ENCODE results near the gene HEBP1. TPM values are rescaled to one million over a fixed set of nuclear protein-coding genes. Genes with fewer than 3 reads are reported as not detected.

The HEBP1 gene
- total RNA-seq, 1 donor from 2014 or later, result 24.2 TPM

DNA sequence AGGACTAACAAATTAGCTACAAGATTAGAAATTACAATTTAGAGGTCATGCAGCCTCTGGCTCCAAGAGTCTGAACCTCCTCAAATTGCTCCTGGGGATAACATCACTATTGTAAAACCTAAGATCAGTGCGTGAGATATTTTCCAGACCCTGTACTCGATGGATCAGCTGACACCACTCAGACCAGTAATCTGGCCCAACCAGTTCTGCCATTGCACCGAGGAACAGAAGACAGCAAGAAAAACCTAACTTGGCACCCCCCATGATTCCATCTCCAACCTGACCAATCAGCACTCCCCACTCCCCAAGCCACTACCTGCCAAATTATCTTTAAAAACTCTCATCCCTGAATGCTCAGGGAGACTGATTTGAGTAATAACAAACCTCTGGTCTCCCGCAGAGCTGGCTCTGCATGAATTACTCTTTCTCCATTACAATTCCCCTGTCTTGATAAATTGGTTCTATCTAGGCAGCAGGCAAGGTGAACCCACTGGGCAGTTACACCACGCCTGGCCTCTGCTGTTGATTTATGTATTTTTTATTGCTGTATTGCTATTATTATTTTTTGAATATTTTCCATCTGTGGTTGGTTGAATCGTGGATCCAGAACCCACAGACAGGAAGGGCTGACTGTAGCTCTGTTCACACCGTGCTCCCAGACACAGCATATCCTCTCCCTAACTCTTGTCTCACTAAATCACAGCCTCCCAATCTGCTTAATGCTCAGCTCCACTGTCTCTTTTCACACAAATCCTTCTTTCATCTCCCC lies 9.2 kb downstream of the HEBP1 start:
- DNase-seq, result no peak

DNA sequence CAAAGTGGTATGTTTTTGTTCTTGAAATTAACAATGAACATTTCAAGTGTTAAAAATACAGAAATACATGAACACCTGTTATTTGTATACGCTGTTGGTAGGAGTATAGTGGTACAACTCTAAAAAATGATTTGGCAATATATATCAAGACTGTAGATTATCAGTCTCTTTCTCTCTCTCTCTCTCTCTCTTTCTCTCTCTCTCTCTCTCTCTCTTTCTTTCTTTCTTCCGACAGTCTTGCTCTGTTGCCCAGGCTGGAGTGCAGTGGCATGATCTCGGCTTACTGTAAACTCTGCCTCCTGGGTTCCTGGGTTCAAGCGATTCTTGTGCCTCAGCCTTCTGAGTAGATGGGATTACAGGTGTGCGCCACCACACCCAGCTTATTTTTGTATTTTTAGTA lies 12.6 kb downstream of the HEBP1 start:
- no peak for DNase-seq

DNA sequence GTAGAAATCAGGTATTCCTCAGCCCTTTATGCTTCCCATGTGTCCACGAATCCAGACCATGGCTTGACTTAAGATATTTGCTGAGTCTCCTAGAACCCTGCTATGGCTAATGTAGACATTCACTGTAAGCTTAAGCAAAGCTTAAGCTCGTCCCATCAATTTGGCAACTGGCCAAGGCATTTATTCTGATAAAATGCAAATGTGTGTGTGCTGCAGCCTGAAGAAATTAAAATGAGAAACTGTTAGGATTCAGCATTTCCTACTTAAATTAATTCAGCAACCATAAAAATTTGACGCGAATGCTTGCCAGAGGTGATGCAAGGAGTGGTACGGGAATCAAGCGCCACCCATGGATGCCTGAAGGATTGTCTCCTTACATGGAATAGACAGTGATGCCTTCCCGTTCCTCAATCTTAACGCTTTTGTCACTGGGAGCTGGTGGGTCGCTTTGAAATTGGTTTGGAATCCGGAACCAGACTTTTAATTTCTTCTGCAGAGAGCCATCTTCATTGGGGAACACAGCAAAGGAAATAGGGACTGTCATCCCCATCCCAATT lies 13.2 kb downstream of the HEBP1 start:
- DNase-seq, result no peak

DNA sequence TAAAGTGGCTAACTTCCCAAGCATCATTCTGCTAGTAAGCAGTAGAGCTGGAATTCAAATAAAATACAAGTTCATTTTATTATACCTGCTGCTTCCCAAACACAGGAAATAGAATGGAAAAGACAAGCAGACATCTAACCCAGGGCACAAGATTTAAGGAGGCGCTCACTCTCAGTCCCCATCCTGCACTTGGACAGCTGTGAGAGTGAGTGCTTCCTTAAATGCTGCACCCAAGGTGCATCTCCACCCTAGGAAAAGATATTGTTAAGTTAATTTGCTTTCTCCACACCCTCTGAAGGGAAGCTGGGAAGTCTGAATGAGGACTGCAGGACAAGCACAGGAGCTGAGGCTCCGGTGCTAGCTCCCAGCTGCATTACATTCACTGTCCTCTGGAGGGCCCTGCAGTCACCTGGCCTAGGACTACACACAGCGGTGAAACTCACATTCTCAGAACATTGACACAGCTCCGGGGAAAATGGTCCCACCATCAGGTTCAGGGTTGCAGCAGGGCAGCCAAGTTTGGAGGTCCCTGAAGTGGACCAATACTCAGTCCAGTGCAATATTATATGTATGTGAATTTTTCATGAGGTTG lies 14.2 kb downstream of the HEBP1 start:
- no peak for DNase-seq

DNA sequence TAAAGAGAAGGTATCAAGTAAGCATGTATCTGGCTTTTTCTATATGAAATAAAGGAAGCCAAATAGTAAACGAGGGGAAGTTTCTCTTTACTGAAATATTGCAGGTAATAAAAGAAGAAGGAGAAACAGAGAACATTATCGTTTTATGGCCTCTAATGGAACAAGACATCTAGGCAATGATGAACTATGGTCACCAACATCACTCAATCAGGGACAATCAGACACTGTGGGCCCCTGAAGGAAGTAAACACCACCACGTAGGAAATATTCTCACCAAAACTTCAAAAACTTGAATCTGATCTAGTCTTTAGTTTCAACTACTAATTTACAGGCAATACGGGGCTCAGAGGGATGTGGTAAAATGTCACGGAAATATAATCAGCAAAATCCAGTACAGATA lies 15.9 kb downstream of the HEBP1 start:
- DNase-seq, result no peak

DNA sequence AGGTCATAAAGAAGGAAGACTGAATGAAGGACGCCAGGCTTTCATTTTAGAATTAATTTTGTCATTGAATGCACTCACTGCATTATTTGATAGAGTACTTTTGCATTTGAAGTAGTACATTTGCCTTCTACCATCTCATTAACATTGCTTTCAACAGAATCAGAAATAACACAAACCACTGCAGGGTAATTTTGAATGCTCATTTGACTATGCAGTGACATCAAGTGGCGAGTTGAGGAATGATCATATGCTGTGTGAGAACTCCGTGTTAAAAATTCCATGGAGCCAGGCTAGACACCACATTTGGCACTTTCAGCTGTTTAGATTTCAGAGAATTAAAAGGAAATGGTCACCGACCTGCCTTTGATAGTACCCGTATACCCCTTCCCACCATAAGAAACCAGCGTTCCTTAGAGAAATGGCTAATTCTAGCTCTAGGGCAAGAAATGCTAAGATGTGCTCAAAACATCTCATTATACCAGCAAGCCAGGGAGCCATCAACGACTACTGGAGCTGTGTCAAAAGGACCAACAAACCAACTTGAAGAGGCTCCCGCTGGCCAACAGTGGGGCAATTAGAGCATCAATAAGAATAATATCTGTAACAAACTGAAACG lies 16.5 kb downstream of the HEBP1 start:
- peak; percentile 63 for DNase-seq

DNA sequence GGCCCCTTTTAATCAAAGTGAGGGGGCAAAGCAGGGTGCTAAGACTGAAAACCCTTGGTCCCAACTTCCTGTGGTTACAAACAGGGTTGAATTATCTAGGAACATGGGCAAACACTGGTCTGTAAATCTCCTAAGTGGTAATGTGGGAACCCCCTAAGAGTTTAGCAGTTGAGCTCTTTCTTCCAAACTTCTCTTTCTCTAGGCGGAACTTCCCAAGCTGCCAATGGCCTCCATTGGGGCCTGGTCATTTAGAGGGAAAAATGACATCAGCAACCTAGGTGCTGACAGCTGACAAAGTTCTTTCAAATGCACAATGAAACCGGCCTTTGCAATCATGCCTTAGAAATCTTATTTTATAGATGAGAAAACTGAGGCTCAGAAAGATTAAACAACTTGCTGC lies 17.7 kb downstream of the HEBP1 start:
- no peak for DNase-seq

DNA sequence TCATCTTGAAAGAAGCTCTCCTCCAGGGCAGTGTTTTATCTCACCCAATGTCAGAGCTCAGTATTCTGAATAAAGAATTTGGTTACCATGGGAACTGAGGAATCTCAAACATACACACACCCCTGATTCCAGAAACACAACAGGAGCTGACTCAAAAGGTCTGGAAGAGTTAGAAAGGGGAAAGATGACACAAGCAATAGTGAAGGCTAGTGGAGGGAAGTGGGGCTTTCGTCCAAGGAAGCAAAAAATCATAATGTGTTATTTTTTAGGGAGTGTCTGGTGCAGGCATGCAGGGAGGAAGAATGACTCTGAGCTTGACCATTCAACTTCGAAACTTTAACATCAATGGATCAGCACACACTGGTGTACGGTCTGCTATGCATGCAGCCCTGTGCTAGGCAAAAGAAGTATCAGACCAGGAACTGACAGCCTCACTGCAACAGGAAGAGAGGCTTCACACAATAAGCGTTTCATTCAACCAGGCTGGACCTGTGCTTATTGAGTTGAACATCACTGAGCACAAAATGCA lies 20.3 kb downstream of the HEBP1 start:
- DNase-seq, result peak; percentile 74

DNA sequence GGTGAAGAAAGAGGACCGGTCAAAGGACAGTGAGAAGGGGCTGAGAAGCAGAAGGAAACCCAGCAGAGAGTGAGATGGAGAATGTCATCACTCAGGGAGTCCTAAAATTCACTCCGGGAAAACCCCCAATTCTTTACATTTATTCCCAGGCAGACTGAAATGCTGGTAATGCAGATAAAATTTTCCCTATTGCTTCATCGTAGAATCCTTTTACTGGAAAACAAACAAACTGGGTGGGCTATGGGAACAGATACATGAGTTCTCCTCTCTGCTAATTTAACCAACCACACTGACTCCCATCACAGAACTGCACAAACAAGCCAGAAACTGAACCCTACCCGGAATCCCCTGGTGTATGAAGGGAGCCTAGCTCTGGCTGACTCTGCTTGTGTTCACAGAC lies 20.9 kb downstream of the HEBP1 start:
- DNase-seq, result no peak

DNA sequence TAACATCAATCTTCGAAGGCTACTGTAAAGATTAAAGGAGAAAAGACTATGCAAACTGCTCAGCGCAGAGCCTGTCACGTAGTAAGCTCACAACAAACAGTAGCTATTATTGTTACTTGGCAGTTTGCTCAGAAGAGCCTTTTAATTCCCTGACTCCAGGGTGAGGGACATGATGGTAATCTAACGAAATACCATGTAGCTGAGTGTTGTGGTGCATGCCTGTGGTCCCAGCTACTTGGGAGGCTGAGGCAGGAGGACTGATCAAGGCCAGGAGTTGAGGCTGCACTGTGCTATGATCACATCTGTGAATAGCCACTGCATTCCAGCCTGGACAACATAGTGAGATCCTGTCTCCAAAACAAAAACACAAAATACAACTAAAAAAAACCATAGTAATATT lies 22.8 kb downstream of the HEBP1 start:
- no peak for DNase-seq

DNA sequence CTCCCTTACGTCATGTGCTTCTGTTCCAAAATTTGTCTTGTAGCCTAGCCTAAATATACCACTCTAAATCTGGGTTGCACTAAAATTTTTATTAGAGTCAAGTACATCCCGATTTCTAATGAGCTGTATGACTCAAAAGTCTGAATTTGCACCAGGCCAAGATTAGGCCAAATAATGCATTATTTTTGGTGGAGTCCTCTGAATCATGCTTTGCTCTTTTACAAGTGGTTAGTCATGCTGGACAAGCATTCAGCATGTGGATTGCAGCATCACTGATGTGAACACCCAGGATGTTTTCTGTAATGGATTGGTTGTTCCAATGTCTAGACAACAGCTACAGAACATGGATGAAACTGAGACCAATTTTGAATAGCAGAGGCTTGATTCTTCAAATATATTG lies 23.7 kb downstream of the HEBP1 start:
- no peak for DNase-seq

DNA sequence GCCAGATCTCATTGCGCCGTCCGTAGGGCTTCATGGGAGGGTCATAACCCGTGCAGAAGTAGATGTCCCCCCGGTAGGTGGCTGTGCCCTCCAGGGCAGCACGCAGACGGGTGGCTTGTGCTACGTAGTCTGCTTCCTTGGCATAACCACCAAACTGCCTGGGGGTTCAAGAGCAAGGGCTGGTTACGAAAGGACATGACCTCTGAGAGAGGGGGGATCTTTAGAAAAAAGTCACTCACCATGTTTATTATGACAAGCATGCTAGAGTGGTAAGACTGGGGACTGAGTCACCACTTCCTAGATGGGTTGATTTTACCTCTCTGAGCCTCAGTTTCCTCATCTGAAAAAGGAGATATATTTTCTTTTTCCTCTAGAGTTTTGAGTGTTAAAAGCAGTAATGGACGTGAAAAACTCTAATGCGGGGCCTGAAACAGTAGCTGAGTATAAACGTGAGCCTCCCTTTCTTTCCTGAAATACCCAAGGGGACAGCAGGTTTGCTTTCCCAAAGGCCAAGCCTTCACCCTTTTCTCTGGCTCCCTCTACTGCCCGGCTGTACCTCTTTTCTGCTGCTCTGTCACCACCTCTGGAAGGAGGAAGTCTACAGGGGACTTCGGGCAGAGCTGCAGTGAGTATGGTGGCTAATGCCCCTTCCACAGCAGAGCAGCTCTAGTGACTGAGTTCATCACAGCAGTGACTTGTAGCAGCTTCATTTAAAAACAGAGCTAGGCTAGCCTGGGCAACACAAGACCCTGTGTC lies 24.6 kb downstream of the HEBP1 start:
- no peak for DNase-seq

DNA sequence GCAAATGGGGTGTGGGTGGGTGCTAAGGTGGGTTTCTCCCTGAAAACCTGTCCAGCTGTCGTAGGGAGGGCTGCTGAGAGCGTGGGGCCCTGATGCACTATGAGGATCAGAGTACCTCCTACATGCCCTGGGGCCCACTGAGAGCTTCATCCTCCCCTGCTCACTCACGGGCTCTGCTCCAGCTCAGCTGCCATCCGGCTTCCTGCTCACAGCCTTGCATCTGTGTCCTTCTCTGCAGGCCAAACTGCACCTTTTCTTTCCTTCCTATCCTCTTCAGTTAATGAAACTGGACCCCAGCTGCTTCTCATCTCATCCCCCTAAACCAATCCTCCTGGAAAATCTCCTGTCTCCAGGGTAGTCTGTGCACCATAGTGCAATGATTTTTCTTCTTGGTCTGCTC lies 25.9 kb downstream of the HEBP1 start:
- no peak for DNase-seq

DNA sequence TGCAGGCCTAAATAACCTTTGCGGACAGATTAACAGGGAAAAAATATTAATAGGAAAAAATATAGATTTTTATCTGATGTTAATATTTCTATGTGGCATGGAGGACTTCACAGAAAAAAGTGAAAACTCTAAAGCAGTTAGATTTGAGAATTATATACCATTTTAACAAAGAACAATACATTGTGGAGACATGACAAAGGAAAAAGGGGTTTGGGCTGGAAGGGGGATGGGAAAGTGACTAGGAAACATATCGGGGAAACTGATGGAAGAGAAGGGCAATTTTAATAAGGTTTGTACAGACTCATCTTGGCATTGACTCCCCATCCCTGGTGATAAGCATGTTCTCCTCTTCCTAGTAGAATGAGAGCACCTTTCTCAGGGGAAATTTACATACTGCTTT lies 27.0 kb downstream of the HEBP1 start:
- no peak for DNase-seq

DNA sequence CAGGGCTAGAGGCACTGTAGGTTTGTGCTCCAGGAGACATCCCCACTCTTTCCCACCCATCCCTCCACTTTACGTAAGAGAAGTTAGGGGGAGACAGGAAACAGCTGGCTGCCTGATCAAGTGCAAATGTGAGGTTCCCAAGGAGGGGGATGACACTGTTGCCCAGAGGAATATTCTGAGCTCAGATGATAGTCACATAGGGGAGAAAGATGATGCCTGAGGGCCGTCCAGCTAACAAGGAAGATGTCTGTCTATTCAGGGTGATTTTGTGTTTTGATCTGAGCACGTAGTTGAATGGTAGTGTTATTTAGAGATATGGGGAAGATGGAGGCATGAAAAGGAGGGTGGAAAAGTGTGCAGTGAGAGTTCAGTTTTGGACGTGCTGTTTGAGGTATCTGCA lies 34.2 kb downstream of the HEBP1 start:
- no peak for DNase-seq

DNA sequence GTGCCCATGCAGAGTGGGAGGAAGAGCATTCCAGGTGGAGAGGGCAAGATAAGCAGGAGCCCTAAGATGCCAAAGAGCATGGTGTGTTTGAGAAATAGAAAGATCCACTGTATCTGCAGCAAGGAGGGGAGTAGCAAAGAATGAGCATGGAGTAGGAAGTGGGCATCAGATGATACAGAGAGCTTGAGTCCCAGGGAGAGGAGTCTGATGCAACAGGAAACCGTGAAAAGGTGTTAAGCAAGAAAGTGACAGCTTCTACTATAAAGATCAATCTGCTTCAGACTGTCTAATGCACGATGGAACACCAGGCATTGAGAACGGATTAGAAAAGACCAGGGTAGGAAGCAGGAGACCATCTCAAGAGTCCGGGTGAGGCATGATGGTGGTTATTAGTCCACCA lies 35.8 kb downstream of the HEBP1 start:
- DNase-seq, result no peak

DNA sequence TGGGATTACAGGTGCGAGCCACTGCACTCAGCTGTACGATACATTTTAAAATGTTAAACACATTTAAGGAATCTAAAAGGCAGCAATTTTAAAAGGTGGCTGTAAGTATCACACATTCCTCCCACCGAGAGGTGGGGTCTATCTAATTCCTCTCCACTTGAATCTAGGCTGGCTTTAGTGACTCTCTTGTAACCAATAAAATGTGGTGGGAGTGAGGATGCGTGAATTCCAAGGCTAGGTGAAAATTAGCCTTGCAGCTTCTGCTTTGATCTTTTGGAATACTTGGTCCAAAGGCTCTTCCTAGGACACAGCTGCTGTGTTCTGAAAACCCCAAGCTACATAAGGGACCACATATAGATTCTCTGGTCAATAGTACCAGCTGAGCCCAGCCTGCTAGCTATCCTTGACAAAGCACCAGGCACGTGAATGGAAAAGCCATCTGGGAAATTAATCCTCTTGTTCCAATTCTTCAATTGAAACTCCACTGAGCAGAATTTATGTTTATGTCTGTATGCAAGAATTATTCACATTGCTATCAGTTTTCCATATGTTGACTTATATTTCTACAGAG lies 39.3 kb downstream of the HEBP1 start:
- DNase-seq, result no peak

DNA sequence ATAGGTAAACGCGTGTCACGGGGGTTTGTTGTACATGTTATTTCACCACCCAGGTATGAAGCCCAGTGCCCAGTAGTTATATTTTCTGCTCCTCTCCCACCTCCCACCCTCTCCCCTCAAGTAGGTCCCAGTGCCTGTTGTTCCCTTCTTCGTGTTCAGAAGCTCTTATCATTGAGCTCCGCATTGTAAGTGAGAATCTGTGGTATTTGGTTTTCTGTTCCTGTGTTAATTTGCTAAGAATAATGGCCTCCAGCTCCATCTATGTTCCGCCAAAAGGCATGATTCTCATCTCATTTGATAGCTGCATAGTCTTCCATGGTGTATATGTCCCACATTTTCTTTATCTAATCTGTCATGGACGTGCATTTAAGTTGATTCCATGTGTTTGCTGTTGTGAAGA lies 41.2 kb downstream of the HEBP1 start:
- DNase-seq, result no peak

DNA sequence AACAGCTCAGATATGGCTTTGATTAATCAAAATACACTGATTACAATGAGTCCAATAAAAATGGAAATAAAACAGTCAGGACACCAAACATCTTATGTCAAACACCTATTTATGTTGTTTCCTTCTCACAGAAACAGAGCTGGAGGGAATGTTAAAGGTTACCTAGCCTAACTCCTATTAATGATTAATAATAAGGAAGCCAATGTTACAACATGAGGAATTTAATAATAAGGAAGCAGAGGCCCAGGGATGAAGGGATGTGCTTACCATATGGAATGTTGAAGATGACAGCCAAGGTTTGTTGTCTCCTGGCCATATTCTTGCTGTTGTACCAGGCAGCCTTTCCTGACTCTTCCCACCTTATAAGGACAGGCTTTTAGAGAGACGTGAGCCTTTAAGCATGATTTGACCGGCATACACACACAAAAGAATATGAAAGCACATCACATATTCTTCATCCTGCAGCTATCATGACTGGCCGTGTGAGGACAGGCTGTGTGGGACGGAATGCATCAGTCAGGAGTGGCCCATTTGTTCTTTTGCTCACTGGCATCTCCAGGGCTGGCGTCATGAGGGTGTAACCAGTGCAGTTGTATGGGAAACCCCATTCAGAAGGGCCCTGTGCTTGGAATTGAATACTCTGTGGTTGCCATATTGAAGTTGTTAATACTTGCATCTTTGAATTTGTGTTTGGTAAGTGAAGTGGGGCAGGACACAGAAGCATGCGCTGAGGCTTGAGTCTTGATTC lies 45.0 kb downstream of the HEBP1 start:
- DNase-seq, result no peak

DNA sequence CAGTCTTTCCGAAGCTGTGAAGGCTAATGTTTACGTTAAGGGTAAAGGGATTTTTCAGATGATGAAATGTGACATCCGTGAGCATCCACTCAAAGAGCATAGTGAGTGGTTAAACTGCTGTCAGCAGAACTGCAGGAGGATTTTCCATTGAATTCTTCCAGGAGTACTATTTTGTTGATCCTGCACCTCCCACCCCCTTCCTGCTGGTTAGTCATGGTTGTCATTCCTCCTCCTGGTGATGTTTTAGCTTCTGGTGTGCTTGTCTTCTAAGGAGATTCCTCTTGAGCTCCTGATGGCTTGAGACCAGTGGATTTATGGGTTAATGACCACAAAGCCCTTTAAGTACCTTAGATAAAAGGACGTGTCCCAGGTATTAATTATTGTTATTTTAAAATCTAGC lies 45.7 kb downstream of the HEBP1 start:
- DNase-seq, result no peak

DNA sequence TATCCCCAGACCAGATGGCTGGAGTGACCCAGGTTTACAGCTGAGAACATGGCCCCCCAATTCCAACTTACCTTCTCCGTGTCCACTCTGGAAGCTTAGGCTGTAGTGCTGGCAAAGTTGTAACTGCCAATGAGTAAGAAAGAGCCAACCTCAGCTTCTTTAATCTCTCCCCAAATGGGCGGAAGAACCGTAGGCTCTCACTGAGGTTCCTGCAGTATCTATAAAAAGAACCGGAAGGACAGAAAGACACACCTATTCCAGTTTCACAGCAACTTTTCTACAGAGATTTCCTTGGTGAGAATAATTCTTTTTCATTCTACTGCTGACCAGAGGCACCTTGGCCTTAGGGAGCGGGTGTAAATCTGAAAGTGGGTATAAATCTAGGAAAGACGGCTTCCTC lies 48.0 kb downstream of the HEBP1 start, which contains the start of gene GPRC5D:
Gene GPRC5D, minus strand, starts transcription at position 135 of the 400 bp plus-strand sequence. CDS start 1,786 bp downstream, outside the sequence.
- no peak for DNase-seq
